ENCODE measurements around the gene AMH. TPM values are rescaled to one million over a fixed set of nuclear protein-coding genes. Genes with fewer than 3 reads are reported as not detected.

AMH gene
- total RNA-seq, 1 experiment from 2014 or later: 5.0 TPM

- BruUV-seq (replicated peaks): no TSS peak
- H3K4me3 Mint-ChIP-seq (ENCODE audit: low read depth, unreplicated experiment): peak overlapping the region; percentile 95
- H3K36me3 Mint-ChIP-seq (ENCODE audit: insufficient read depth, unreplicated experiment): peaks cover 66% of the 10 kb centered on the region
- H3K27me3 Mint-ChIP-seq (ENCODE audit: unreplicated experiment): no peaks in the 10 kb centered on the region
- intact Hi-C loops (cut with micrococcal nuclease; ENCODE audit: unreplicated experiment): no loop called here
- peak overlapping the region; percentile 79 for H3K27ac Mint-ChIP-seq (ENCODE audit: unreplicated experiment)
- peaks cover 19% of the 10 kb centered on the region for H3K4me1 Mint-ChIP-seq (ENCODE audit: low read depth, unreplicated experiment)
- CTCF ChIA-PET: no interaction called here
- DNase-seq: no peak
- TF ChIP-seq, protein P1, sequence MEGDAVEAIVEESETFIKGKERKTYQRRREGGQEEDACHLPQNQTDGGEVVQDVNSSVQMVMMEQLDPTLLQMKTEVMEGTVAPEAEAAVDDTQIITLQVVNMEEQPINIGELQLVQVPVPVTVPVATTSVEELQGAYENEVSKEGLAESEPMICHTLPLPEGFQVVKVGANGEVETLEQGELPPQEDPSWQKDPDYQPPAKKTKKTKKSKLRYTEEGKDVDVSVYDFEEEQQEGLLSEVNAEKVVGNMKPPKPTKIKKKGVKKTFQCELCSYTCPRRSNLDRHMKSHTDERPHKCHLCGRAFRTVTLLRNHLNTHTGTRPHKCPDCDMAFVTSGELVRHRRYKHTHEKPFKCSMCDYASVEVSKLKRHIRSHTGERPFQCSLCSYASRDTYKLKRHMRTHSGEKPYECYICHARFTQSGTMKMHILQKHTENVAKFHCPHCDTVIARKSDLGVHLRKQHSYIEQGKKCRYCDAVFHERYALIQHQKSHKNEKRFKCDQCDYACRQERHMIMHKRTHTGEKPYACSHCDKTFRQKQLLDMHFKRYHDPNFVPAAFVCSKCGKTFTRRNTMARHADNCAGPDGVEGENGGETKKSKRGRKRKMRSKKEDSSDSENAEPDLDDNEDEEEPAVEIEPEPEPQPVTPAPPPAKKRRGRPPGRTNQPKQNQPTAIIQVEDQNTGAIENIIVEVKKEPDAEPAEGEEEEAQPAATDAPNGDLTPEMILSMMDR (IDR thresholded peaks at IDR 0.05; ENCODE audit: unreplicated experiment): no peak
- no peaks in the 10 kb centered on the region for H3K9me3 Mint-ChIP-seq (ENCODE audit: low read depth, unreplicated experiment)
Measured at GRCh38 chr19:2268861-2269243, 19.7 kb downstream of the AMH start.

- Mint-ChIP-seq H3K27ac (ENCODE audit: unreplicated experiment) (peak overlapping the region; percentile 79), H3K4me3 (ENCODE audit: low read depth, unreplicated experiment) (peak overlapping the region; percentile 95), H3K36me3 (ENCODE audit: insufficient read depth, unreplicated experiment) (peaks cover 73% of the 10 kb centered on the region), H3K9me3 (ENCODE audit: low read depth, unreplicated experiment) (no peaks in the 10 kb centered on the region), H3K4me1 (ENCODE audit: low read depth, unreplicated experiment) (peaks cover 25% of the 10 kb centered on the region), H3K27me3 (ENCODE audit: unreplicated experiment) (no peaks in the 10 kb centered on the region)
- TSS peak; percentile 41 for BruUV-seq (replicated peaks)
- CTCF ChIA-PET: no interaction called here
- TF ChIP-seq, protein P1 (IDR thresholded peaks at IDR 0.05; ENCODE audit: unreplicated experiment): no peak
- intact Hi-C loops (cut with micrococcal nuclease; ENCODE audit: unreplicated experiment): loop anchor here (5.0 kb wide), 2 partner anchors 32 to 112 kb away; partner anchors contain the start of genes PLEKHJ1 and SF3A2
- DNase-seq: peak; percentile 96
Measured at GRCh38 chr19:2269244-2270156, 20.4 kb downstream of the AMH start.

DNA sequence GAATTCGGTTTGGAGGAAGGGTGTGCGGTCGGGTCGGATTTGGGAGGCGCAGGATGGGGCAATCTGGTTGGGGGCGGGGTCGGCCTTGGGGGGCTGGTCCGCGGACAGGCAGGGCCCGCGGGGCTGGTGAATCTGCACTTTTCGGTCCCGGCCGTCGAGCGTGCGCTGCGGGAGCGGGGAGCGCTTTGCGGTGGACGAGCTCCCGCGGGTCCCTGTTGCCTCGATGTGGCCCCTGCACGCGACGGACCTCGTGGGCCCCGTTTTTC is 21.0 kb downstream of the AMH start:
- Mint-ChIP-seq H3K9me3 (ENCODE audit: low read depth, unreplicated experiment) (no peaks in the 10 kb centered on the region), H3K4me1 (ENCODE audit: low read depth, unreplicated experiment) (peaks cover 25% of the 10 kb centered on the region), H3K36me3 (ENCODE audit: insufficient read depth, unreplicated experiment) (peaks cover 78% of the 10 kb centered on the region), H3K27ac (ENCODE audit: unreplicated experiment) (peak overlapping the region; percentile 79), H3K4me3 (ENCODE audit: low read depth, unreplicated experiment) (peak overlapping the region; percentile 95), H3K27me3 (ENCODE audit: unreplicated experiment) (no peaks in the 10 kb centered on the region)
- CTCF ChIA-PET: no interaction called here
- no TSS peak for BruUV-seq (replicated peaks)
- no peak for DNase-seq
- intact Hi-C loops (cut with micrococcal nuclease; ENCODE audit: unreplicated experiment): loop anchor here (5.0 kb wide), 2 partner anchors 33 to 113 kb away; partner anchors contain the start of genes PLEKHJ1 and SF3A2
- TF ChIP-seq, protein P1 (IDR thresholded peaks at IDR 0.05; ENCODE audit: unreplicated experiment): no peak

DNA sequence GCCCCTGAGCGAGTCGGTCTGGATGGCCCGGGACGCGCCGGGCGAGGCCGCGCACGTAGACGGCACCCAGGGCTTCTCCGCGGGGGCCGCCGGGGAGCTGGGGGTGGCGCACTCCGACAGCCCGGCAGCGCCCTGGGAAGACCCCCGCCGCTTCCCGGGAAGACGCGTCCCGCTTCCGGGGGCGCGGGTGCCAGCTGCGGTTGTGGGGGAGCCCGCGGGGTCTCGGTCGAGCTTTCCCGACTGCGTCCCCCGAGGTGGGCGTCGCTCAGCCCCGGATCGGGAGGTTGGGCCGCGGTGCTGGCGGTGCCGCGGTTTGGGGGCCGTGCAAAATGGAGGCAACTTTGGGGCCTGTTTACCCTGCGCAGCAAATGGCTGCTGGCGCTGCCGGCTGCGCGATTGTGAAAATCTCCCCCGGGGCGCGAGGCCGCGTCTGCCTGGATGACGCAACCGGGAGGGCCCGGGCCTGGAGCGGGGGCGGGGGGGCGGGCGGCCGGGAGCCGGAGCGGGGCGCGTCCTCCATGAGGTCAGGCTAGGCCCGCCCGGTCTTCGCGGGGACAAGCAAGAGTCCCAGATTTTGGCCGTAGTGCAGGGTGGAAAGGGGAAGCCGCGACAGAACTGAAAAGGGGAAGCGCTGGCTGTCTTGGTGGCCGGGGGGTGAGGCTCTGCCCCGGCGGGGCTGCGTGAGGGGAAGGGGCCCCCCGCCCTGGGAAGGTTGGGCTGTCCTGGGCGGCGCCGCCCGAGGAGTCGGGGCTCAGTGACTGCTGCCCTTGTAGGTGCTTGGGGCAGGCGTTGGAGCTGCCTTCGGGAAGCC is 21.5 kb downstream of the AMH start:
- TF ChIP-seq, protein P1 (IDR thresholded peaks at IDR 0.05; ENCODE audit: unreplicated experiment): no peak
- Mint-ChIP-seq H3K9me3 (ENCODE audit: low read depth, unreplicated experiment) (no peaks in the 10 kb centered on the region), H3K27ac (ENCODE audit: unreplicated experiment) (no peak overlapping the region), H3K4me1 (ENCODE audit: low read depth, unreplicated experiment) (peaks cover 25% of the 10 kb centered on the region), H3K4me3 (ENCODE audit: low read depth, unreplicated experiment) (peak overlapping the region; percentile 95), H3K27me3 (ENCODE audit: unreplicated experiment) (no peaks in the 10 kb centered on the region), H3K36me3 (ENCODE audit: insufficient read depth, unreplicated experiment) (peaks cover 82% of the 10 kb centered on the region)
- BruUV-seq (replicated peaks): no TSS peak
- intact Hi-C loops (cut with micrococcal nuclease; ENCODE audit: unreplicated experiment): loop anchor here (5.0 kb wide), 2 partner anchors 33 to 113 kb away; partner anchors contain the start of genes PLEKHJ1 and SF3A2
- DNase-seq: peak; percentile 60
- CTCF ChIA-PET: interaction anchor here (0.6 kb wide), 2 partner anchors 115 to 330 kb away, joined by 5 to 7 read pairs; no protein-coding TSS in a partner anchor

Data from Calu3 (cell line).